8988T (cell line): ENCODE results near the gene ALDH16A1.

ENCODE experiments used
- DNase-seq: peaks from one replicate; pipeline ENCODE4 v3.0.0; 2011

Gene ALDH16A1

GRCh38 chr19:49423985-49424303 lies 29.1 kb upstream of the ALDH16A1 start:
- no peak for DNase-seq

DNA sequence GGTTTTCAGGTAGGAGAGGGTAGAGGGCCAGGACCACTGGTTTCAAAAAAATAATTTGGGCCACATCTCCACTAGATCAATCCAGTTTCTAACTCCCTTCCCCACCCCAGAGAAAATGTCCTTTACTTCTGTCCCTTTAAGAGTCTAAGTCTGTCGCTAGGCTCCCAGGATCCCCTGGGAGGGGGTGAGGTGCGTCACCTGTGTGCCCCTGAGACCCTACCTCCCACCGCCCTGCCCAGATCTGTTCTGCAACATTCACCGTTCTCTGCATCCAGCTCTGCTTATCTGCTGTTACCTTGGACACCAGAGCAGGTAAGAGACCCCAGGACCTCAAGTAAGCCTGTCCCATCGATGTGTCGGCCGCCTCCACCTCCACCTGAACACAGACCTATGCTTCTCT lies 27.8 kb upstream of the ALDH16A1 start, which contains the start of gene GFY:
Gene GFY, plus strand, starts transcription at position 211 of the 400 bp plus-strand sequence. CDS start 1,043 bp downstream, outside the sequence.
- no peak for DNase-seq

DNA sequence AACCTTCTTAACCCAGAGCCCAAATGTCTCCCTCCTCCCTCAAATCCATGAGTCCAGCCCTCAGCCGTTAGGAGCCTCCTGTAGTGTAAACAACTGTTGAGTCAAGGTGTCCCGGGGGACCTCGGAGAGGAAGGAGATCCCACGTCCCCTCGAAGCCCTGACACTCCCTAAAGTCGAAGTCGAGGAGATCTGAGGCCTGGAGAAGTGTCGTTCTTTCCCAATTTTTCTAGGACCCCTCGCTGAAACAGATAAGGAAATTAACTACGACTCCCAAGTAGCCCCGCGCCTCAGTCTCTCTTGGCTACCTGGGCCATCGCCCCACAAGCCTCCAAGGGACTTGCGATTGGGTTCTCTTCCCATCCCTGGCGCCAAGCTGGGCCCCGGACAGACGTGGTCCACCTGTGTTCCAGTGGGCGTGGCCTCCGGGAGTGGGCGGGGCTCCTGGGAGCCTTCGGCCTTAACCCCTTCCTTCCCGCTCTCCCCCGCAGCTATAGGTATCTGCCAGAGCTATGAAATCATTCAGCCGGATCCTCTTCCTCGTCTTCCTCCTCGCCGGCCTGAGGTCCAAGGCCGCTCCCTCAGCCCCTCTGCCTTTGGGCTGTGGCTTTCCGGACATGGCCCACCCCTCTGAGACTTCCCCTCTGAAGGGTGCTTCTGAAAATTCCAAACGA lies 27.0 kb upstream of the ALDH16A1 start:
- no peak for DNase-seq

DNA sequence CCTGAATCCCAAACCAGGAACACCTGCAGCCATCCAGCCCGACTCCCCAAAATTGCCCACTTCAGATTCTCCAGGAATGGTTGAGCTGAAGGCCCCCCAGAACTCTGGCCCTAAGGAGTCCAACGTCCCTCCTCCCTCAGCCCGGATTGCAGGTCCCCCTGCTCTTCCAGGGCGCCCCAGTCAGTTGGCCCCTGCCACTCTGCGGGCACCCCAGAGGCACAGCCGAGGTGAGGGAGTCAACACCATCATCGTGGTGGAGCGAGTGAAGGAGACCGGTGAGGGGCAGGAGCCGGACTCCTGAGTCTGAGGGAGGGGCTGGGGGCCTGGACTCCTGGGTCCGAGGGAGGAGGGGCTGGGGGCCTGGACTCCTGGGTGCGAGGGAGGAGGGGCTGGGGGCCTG lies 25.7 kb upstream of the ALDH16A1 start:
- DNase-seq = no peak

DNA sequence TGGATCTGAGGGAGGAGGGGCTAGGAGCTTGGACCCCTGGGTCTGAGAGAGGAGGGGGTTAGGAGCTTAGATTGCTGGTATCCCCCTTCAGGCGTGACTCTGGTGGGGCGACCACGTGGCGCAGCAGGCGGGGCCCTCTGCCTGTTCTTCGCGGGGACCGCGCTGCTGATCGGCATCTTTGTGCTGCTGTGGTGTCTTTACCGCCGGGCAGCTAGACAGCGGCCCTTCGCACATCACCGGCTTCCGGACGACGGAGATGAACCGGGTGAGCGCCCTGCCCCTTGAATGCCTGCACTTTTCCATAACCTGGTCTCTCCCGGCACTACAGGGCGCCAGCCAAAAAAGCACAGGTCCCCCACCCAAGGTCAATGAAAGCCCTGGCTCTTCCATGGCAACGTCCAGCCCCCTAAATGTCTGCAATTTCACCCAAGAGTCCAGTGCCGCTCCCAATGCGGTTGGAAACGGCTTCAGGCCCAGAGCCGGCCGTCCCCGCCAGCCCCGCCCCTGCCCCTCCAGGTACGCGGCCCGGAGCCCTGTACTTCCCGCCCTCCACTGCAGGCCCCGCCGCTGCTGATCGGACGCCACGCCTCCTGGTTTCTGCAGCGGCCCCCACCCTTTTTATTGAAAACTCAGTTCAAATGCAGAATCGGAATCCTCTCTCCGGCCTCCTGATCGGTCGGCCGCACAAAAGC lies 25.0 kb upstream of the ALDH16A1 start:
- DNase-seq = no peak

GRCh38 chr19:49428547-49429451 lies 24.2 kb upstream of the ALDH16A1 start:
- DNase-seq = no peak

DNA sequence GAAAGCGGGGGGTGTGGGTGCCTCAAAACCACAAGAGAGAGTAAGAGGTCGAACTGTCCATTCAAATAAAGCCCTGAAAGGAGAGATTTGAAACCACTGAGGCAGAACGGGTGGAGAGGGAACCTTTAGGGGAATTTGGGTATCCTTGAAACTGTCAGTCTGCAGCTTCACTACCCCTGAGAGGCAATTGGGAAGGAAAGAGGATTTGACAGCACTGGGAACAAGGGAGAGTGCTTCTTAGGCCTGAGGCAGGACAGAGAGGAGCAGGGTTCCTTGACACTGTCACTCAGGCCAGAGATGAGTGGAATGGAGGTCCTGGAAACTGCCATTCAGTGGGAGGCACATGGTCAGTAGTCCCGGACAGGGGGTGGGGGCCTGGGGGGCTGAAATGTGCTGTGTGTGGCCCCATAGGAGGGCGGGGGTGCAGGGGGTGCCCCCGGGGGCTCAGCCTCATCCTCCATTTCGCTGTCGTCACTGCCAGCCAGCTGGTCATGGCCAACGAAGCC lies 22.8 kb upstream of the ALDH16A1 start:
- DNase-seq = no peak

- no peak for DNase-seq
Measured at GRCh38 chr19:49430678-49431329, 22.2 kb upstream of the ALDH16A1 start.

DNA sequence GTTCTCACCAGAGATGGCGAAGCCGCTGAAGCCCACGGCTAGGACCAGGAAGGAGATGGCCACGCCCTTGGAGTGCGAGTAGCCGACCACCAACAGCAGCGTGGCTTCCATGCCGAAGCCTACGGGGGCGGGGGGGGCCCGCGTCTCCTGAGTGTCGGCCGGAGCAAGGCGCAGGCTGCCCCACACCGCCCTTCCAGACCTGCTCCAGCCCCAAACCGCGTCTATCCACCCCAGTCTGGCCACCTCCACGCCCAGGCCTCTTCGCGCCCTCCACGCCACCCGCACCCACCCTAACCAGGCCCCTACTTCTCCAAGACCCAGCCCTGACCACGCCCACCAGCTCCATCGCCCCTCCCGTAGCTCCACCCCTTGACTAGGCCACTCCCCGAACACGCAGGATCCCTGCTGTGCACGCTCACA lies 21.7 kb upstream of the ALDH16A1 start:
- no peak for DNase-seq

- DNase-seq = no peak
Measured at GRCh38 chr19:49432141-49433073, 20.6 kb upstream of the ALDH16A1 start.

DNA sequence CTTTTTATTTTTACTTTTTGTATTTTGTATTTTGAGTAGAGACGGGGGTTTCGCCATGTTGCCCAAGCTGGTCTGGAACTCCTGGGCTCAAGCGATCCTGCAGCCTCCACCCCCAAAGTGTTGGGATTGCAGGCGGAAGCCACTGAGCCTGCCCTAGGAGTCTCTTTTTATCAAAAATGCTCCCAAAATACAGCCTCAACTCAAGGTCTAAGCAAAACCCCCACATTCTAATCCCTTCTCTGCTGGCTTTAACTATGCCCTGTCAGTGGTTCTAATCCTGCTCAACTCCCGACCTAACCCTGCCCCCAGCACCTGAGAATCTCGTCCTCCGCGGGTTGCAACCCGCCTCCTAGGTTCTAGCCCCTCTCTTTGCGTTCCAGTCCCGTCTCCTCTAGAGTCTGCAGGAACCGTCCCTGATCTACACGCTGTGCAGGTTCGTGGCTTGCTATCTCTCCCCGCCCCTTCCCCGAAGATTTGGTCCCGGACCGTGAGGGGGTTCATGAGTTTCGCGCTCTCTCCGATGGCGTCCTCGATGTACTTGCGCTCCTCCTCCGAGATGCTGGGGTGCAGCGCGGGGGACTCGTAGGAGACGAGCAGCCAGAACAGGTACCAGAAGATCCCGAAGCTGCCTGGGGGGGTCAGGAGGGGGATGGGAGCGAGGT lies 19.7 kb upstream of the ALDH16A1 start:
- no peak for DNase-seq

GRCh38 chr19:49434907-49435583 lies 18.0 kb upstream of the ALDH16A1 start:
- DNase-seq = no peak

GRCh38 chr19:49435670-49436069 lies 17.4 kb upstream of the ALDH16A1 start:
- DNase-seq = no peak

- no peak for DNase-seq
Measured at GRCh38 chr19:49436381-49437017, 16.5 kb upstream of the ALDH16A1 start.

DNA sequence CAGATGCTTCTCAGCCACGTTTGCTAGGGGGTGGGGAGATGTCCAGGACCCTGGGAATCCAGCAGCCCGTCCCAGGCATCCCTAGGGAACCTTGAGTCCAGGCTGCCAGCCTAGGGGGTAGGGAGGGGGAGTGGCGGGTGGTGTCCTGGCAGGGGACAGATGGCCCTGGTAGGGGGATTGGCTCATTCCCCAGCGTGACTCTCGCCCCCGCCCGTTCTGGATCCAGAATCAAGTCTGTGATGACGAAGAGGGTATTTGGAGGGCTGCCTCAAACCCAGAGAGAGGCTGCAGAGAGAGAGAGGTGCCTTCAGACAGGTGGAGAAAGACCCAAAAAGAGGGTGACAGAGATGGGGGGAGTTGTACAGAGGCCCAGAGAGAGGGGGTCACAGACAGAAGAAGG lies 15.8 kb upstream of the ALDH16A1 start:
- DNase-seq = no peak

DNA sequence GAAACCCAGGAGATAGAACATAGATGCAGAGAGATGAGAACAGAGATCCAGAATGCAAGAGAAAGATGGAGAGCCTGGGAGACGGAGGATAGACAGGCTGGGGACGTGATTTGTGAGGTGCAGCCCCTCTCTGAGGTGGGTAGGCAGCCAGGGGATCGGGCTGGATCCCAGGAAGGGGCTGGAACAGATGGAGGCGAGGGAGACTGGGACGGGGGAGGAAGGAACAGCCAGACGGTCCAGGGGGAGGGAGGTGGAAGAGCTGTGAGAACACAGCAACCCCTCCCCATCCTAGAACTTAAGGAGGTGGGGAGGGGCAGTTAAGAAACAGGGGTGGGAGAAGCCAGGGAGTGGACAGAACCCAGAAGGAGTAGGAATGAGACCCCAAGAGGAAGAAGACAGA lies 14.8 kb upstream of the ALDH16A1 start:
- no peak for DNase-seq

DNA sequence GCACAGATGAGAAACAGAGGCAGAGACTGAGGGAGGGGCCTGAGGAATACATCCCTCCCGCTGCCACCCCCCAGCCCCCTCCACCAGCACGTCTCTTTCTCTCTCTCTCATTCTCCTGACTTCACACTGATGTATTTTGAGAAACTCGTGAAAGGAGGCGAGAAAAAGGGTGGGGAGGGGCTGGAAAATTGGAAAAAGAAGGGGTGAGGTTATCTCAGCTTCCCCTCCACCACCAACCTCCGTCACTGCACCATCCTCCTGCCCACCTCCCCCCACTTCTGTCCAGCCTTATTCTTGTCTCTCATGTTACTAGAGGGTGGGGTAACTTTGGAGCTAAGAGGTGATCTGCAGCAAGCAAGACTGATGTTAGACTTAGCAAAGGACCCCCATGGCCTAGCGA lies 13.2 kb upstream of the ALDH16A1 start:
- no peak for DNase-seq

- no peak for DNase-seq
Measured at GRCh38 chr19:49440439-49441209, 12.4 kb upstream of the ALDH16A1 start.
